Stomach (tissue), 9 donors: ENCODE measurements around the gene PPP3CA. TPM values are rescaled to one million over a fixed set of nuclear protein-coding genes. Genes with fewer than 3 reads are reported as not detected.

Source experiments
- DNase-seq, 2 donors: peaks; one replicate each; pipeline versions ENCODE4 v3.0.0 to v3.0.0-alpha.2; 2013 to 2019
- H3K27ac ChIP-seq, 5 donors: fragments of 200-600 bp in 4 of 5; sonication (generic) in 4 of 5; one replicate each; pipeline ENCODE4 v1.5.1; 2013 to 2019; ENCODE audit warnings: mild to moderate bottlenecking in 1 of 5, moderate library complexity in 1 of 5
- H3K27me3 ChIP-seq, 3 donors: fragments of 200-600 bp; sonication (generic); one replicate each; pipeline ENCODE4 v1.5.1; 2017 to 2019; ENCODE audit warnings: mixed run types in 1 of 3
- H3K36me3 ChIP-seq, 4 donors: fragments of 200-600 bp; sonication (generic); 1 replicate in 3 of 4; 2 replicates in 1 of 4; pipeline ENCODE4 v1.5.1; 2016 to 2019
- H3K4me1 ChIP-seq, 4 donors: fragments of 200-600 bp; sonication (generic); one replicate each; pipeline ENCODE4 v1.5.1; 2016 to 2019
- H3K4me3 ChIP-seq, 4 donors: fragments of 200-600 bp; sonication (generic) in 3 of 4; one replicate each; pipeline ENCODE4 v1.5.1; 2016 to 2019; ENCODE audit warnings: mild to moderate bottlenecking in 1 of 4
- H3K9me3 ChIP-seq, 4 donors: fragments of 200-600 bp; sonication (generic); one replicate each; pipeline ENCODE4 v1.5.1; 2016 to 2019
- EP300 ChIP-seq: sonication (generic); formaldehyde crosslinking; IDR thresholded peaks from one replicate; pipeline ENCODE4 v1.6.1; 2017; ENCODE audit warnings: antibody characterized with exemption
- POLR2A ChIP-seq, 4 donors: fragments of 450-650 bp; IDR thresholded peaks; one replicate each; pipeline ENCODE4 v1.6.1; 2016; ENCODE audit warnings: antibody characterized with exemption in 4 of 4, control low read depth in 2 of 4, mild to moderate bottlenecking in 1 of 4, moderate library complexity in 1 of 4
- POLR2AphosphoS5 ChIP-seq, 3 donors: sonication (generic); formaldehyde crosslinking; IDR thresholded peaks; one replicate each; pipeline ENCODE4 v1.6.1; 2016; ENCODE audit warnings: antibody characterized with exemption in 3 of 3
- WGBS, 5 donors: extraction: QIAGEN DNeasy Blood & Tissue Kit in 3 of 5; methylation state at CpG; one replicate each; pipeline versions ENCODE4 v1.1.5 to v1.1.7; 2013 to 2018; 5-methylcytosine and 5-hydroxymethylcytosine counted together
- intact Hi-C: fragments of 100-400 bp; cut with DNase I; formaldehyde crosslinking; loops from one replicate; pipeline ENCODE4 v1.15.1; 2023; ENCODE audit warnings: low total_unique reads
- polyA plus RNA-seq, 3 donors: library from polyadenylated mRNA; stranded (reverse); fragments of 200-250 nt; gene quantifications; one replicate each; pipeline ENCODE4 v1.2.3, GENCODE V29; 2013
- total RNA-seq, 5 donors: library from RNA; depleted of rRNA; stranded (reverse); fragments of >200 nt; gene quantifications; one replicate each; pipeline versions ENCODE4 v1.1.0 to v1.2.3, GENCODE V29; 2014 to 2016
- TF ChIP-seq, protein P1 (sequence below), 7 experiments: fragments of 450-650 bp in 4 of 7; fragments of 200-600 bp in 3 of 7; sonication (generic) in 3 of 7; IDR thresholded peaks; one replicate each; pipeline ENCODE4 v1.5.1; 2016 to 2019; ENCODE audit warnings: antibody characterized with exemption in 7 of 7, control low read depth in 2 of 7, mild to moderate bottlenecking in 1 of 7
- donor health status: healthy with polysubstance abuse.
- donor health status: Bipolar disorder and iron deficiency.
- donor health status: healthy.

PPP3CA gene
- total and polyA plus RNA-seq, 8 donors, result 8.9 to 62.4 (median 20.6) TPM

DNA sequence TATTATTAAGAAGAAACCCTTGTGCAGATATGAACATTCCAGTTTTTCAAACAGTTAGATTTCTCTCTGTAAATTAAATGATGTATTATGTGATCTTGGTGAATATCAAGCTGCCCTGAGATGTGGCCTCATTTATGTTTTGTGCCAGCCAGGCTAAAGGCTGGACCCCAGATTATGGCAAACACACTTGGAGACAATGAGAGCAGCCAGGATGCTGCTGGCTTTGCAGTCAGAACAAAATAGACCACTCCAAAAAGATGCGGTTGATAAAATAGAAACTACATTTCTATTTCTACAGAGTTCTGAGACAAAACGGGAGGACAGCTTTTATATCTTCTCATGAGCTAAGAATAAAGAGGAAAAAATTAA lies 296.5 kb downstream of the PPP3CA start:
- Histone ChIP-seq H3K9me3 (no peaks in the 10 kb centered on the region), H3K27ac (no peak overlapping the region), H3K4me1 (no peaks in the 10 kb centered on the region), H3K4me3 (no peak overlapping the region), H3K36me3 (no peaks in the 10 kb centered on the region), H3K27me3 (no peaks in the 10 kb centered on the region)
- 87 to 93% (median 91%) methylated on average over 2 of the region's 2 CpGs for WGBS, 5 donors
- no peak for DNase-seq
- TF ChIP-seq EP300, result no peak
- TF ChIP-seq, protein P1, sequence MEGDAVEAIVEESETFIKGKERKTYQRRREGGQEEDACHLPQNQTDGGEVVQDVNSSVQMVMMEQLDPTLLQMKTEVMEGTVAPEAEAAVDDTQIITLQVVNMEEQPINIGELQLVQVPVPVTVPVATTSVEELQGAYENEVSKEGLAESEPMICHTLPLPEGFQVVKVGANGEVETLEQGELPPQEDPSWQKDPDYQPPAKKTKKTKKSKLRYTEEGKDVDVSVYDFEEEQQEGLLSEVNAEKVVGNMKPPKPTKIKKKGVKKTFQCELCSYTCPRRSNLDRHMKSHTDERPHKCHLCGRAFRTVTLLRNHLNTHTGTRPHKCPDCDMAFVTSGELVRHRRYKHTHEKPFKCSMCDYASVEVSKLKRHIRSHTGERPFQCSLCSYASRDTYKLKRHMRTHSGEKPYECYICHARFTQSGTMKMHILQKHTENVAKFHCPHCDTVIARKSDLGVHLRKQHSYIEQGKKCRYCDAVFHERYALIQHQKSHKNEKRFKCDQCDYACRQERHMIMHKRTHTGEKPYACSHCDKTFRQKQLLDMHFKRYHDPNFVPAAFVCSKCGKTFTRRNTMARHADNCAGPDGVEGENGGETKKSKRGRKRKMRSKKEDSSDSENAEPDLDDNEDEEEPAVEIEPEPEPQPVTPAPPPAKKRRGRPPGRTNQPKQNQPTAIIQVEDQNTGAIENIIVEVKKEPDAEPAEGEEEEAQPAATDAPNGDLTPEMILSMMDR (IDR thresholded peaks at IDR 0.05), result no peak
- TF ChIP-seq POLR2AphosphoS5 (IDR thresholded peaks at IDR 0.05), result no peak
- TF ChIP-seq POLR2A (IDR thresholded peaks at IDR 0.05), result no peak
- intact Hi-C loops, result no loop called here

DNA sequence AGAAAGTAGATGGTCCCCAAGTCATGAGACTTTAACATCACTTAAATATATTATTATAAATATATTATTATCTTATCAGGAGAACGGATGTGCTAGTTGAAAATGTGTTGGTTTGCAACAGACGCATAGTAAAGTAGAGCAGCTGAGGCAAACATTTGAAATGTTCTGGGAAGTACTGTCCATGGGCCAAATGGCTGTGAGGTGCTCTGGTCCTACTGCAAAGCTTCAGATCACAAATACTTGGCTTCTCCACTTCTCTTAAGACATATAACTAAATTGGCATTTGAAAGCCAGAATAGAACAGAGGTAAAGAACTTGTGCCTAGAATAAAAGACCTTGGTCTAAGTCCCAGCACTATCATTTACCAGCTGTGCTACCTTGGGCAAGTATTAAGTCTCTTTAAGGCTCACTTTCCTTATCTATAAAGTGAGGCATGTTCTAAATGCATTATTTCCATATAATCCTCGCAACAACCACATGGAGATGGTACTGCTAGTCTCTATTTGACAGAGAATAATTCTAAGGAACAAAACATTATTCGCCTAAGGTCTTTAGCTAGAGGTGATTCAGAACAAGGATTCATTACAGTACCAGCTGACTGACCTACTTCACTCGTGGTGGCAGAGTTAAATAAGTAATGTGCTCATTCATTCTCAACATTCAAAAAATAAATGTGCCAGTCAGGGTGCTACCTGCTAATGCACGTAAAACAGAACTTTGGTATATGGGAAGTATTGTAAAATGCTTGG lies 297.1 kb downstream of the PPP3CA start:
- Histone ChIP-seq H3K9me3 (no peaks in the 10 kb centered on the region), H3K36me3 (peaks cover 0 to 3% (median 1%) of the 10 kb centered on the region in 4 donors), H3K4me1 (no peaks in the 10 kb centered on the region), H3K4me3 (no peak overlapping the region), H3K27ac (no peak overlapping the region), H3K27me3 (no peaks in the 10 kb centered on the region)
- WGBS, 5 donors, result 80 to 86% (median 83%) methylated on average over 6 of the region's 6 CpGs
- TF ChIP-seq POLR2AphosphoS5 (IDR thresholded peaks at IDR 0.05) (no peak), EP300 (no peak), POLR2A (IDR thresholded peaks at IDR 0.05) (no peak)
- TF ChIP-seq, protein P1 (IDR thresholded peaks at IDR 0.05), result no peak
- DNase-seq, result no peak
- intact Hi-C loops, result no loop called here

DNA sequence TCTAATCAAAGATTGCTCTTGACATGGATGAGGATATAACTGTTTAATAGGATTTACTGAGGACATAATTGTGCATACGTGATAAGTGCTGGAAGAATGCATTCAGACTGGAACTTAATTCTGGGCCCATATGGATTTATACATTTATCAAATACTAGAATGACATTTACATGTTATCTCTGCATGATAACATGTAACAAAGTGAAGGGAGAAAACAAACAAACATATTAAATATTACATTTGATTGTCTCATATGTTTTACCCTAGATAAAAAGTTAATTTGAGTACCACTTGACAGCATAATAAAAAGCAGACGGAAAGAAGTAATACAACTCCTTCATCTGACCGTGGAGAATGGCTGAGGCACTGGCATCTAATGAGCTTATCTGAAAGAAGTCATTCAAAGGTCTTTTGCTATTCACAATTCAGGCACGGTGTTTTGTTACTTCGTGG lies 297.8 kb downstream of the PPP3CA start:
- WGBS, 5 donors, result 62 to 69% (median 63%) methylated on average over 5 of the region's 5 CpGs
- TF ChIP-seq POLR2A (IDR thresholded peaks at IDR 0.05) (no peak), POLR2AphosphoS5 (IDR thresholded peaks at IDR 0.05) (no peak), EP300 (no peak)
- TF ChIP-seq, protein P1 (IDR thresholded peaks at IDR 0.05), result no peak
- no peaks in the 10 kb centered on the region for H3K9me3 ChIP-seq
- intact Hi-C loops, result no loop called here
- H3K4me3 ChIP-seq, result no peak overlapping the region
- no peaks in the 10 kb centered on the region for H3K27me3 ChIP-seq
- H3K27ac ChIP-seq, result no peak overlapping the region
- no peaks in the 10 kb centered on the region for H3K4me1 ChIP-seq
- H3K36me3 ChIP-seq, result peaks cover 0 to 9% (median 4%) of the 10 kb centered on the region in 4 donors
- no peak for DNase-seq

DNA sequence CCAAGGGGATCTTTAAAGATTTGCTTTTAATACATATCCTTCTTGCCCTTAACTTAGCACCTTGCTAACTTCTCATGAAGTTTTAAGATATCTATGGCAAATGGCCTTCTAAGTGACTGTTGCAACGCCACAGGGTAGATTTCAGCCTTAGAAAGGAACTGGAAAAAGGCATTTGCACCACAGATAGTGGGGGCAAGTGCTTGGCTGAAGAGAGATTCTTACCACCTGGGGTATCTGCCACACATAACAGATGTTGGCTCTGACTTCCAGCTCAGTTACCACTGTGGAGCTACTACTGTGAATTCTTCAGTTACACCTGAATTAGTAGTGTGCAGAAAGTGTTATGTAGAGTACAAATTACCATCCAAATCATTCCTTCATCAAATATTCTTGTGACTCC lies 302.6 kb downstream of the PPP3CA start:
- Histone ChIP-seq H3K4me1 (no peaks in the 10 kb centered on the region), H3K4me3 (no peak overlapping the region), H3K27ac (no peak overlapping the region), H3K27me3 (no peaks in the 10 kb centered on the region), H3K36me3 (peaks cover 0 to 9% (median 4%) of the 10 kb centered on the region in 4 donors), H3K9me3 (no peaks in the 10 kb centered on the region)
- DNase-seq, result no peak
- TF ChIP-seq POLR2AphosphoS5 (IDR thresholded peaks at IDR 0.05), result no peak
- TF ChIP-seq, protein P1 (IDR thresholded peaks at IDR 0.05), result no peak
- no peak for TF ChIP-seq EP300
- no peak for TF ChIP-seq POLR2A (IDR thresholded peaks at IDR 0.05)
- intact Hi-C loops, result no loop called here
- WGBS, 5 donors, result 87 to 100% (median 96%) methylated on average over 1 of the region's 1 CpG
